Fibroblast of skin of left quadriceps (primary cell): ENCODE results near the gene PRDM7.
A peak's percentile ranks its signal among the peaks of the same experiment; 100 is the strongest.

Experiments used
- DNase-seq, 2 experiments: peaks; one replicate each; pipeline ENCODE4 v3.0.0-alpha.2; 2013; ENCODE audit warnings: low read depth in 2 of 2

PRDM7 gene

DNA sequence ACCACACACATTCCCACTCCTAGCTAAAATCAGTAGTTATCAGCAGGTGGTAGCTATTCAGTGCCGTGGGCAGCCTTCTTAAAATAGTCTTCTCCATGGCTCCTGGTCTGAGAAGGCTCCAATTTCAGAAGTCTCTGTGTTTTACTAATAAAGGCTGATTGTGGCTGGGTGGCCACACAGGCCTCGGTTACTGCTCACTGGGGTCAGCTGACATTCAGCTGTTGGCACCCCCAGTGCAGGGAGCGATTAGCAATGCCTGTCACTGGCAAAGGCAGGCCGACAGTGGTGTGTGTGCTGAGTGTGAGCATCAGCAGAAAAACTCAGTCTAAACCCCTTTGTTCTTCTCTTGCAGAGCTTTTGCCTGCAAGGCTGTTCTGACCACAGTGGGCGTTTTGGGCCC is 41.2 kb downstream of the PRDM7 start:
- DNase-seq: no peak

DNA sequence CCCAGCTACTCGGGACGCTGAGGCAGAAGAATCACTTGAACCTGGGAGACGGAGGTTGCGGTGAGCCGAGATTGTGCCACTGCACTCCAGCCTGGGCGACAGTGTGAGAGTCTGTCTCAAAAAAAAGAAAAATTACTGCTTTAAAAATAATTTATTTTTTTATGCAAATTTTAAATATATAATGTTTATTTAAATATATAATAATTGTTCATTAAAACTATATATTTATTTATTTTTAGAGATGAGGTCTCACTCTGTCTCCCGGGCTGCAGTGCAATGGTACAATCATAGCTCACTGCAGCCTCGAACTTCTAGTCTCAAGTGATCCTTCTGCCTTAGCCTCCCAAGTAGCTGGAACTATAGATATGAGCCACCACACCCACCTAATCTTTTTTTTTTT is 42.6 kb downstream of the PRDM7 start:
- DNase-seq: no peak

GRCh38 chr16:90033387-90033786 is 43.7 kb downstream of the PRDM7 start:
- DNase-seq: no peak

DNA sequence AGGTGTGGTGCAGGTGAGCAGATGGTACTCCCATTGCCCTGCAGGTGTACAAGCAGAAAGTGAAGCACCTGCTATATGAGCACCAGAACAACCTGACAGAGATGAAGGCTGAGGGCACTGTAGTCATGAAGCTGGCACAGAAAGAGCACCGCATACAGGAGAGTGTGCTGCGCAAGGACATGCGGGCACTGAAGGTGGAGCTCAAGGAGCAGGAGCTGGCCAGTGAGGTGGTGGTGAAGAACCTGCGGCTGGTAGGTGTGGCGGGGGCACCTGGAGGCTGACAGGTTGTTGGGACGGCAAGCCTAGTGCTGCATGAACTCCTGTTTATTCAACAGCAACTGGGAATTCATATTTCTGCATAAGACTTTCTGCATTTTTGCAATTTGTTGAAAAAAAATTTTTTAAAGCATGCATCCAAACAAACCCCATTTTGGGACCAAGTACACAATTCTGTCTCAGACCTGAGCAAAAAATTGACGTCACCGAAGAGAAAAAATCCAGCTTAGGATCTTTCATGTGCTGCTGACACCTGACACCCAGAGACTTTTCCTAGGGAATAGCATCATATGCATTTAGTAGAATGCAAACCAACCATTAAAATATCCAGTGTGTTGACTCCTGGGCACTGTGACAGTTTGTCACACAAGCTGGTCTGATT is 44.3 kb downstream of the PRDM7 start:
- peak in 1 of 2 experiments; percentile 25 for DNase-seq

DNA sequence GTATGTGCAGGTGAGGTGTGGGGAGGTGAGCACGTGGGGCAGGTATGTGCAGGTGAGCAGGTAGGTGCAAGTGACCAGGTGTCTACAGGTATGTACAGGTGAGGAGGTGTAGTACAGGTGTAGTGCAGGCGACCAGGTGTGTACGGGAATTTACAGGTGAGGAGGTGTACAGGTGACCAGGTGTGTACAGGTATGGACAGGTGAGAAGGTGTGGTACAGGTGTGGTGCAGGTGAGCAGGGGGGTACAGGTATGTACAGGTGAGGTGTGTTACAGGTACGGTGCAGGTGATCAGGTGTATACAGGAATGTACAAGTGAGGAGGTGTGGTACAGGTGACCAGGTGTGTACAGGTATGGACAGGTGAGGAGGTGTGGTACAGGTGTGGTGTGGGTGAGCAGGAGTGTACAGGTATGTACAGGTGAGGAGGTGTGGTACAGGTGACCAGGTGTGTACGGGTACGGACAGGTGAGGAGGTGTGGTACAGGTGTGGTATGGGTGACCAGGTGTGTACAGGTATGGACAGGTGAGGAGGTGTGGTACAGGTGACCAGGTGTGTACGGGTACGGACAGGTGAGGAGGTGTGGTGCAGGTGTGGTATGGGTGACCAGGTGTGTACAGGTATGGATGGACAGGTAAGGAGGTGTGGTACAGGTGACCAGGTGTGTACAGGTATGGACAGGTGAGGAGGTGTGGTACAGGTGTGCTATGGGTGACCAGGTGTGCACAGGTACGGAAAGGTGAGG is 45.0 kb downstream of the PRDM7 start:
- DNase-seq: peak in 1 of 2 experiments; percentile 14

- no peak for DNase-seq
These were observed 45.8 kb downstream of the PRDM7 start for GRCh38 chr16:90031186-90031930.

DNA sequence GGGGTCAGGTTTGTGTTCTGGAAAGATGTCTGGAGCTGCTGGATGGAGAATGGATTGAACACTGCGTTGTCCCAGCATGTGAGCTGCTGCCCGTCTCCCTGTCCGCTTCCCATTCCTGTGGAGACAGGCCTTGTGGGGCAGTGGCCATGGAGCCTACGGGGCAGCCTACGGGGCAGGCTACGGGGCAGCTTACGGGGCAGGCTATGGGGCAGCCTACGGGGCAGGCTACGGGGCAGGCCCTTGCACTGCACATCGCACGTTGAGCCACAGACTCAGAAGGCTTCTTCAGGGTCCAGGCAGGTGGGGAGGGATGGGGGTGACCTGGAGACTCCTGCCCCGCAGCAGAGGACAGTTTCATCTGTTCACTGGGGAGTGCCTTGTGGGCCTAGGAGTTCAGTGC is 48.1 kb downstream of the PRDM7 start:
- no peak for DNase-seq

- no peak for DNase-seq
These were observed 49.5 kb downstream of the PRDM7 start for GRCh38 chr16:90027611-90028010.

DNA sequence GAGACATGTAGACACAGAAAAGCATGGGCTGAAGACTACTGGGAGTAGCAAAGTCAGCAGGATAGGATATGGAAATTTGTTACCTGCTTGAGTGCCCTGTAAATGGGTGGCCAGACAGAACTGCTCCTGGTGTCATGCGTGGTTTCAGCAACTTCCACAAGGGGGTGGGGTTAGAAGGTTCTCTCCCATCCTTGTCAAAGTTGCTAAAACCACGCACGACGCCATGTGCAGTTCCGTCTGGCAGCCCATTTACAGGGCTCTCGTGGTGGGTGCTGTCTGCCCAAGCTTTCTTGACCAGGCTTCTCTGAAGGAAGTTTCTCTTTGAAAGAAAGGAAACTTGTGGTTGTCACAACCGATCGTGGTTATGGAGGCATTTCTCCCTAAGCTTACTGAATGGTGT is 51.0 kb downstream of the PRDM7 start:
- DNase-seq: no peak

DNA sequence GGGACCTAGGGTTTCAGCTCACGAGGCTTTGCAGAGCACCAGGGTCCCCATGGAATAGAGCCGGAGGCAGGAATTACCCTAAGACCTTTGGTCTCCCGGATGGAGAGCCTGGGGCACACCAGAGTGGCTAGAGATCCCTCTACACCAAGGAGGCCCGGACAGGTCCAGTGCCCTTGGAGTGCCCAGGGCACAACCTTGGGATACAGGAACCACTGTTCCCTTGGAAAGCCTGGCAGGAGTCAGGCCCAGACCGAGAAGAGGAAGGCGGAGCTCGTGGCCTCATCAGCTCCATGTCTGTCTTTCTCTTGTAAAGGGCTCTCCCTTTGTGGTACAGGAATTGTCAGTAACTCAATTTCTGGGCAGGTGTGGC is 54.1 kb downstream of the PRDM7 start:
- no peak for DNase-seq

- DNase-seq: peak; percentile 66 to 68
These were observed 54.7 kb downstream of the PRDM7 start for GRCh38 chr16:90022209-90023077.

DNA sequence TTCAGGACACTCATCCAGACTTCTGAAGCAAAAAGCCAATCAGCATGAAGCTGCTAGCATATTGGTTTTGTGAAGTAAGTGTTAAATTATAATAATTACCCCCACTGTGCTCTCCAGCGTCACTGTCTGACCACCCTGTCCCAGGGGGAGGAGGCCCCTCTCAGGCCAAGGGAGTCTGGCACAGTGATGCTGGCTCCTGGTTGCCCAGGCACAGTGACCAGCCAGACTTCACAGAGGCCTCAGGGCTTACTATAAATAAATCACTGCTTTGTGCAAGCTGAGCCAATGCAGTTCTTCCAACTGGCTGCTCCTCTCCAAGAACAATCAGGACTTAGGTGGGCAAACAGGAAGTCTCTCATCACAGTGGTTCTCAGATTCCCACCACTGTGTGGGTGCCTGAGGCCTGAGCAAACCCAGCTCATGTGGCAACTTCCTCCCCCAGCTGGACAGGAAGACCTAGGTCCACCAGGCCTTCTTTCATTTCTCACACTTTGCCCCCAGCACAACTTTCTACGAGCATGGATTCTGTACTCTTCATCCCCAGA is 56.2 kb downstream of the PRDM7 start:
- DNase-seq: no peak

GRCh38 chr16:90020260-90020837 is 56.8 kb downstream of the PRDM7 start:
- no peak for DNase-seq

GRCh38 chr16:90019543-90020259 is 57.4 kb downstream of the PRDM7 start:
- DNase-seq: peak; percentile 41 to 43

DNA sequence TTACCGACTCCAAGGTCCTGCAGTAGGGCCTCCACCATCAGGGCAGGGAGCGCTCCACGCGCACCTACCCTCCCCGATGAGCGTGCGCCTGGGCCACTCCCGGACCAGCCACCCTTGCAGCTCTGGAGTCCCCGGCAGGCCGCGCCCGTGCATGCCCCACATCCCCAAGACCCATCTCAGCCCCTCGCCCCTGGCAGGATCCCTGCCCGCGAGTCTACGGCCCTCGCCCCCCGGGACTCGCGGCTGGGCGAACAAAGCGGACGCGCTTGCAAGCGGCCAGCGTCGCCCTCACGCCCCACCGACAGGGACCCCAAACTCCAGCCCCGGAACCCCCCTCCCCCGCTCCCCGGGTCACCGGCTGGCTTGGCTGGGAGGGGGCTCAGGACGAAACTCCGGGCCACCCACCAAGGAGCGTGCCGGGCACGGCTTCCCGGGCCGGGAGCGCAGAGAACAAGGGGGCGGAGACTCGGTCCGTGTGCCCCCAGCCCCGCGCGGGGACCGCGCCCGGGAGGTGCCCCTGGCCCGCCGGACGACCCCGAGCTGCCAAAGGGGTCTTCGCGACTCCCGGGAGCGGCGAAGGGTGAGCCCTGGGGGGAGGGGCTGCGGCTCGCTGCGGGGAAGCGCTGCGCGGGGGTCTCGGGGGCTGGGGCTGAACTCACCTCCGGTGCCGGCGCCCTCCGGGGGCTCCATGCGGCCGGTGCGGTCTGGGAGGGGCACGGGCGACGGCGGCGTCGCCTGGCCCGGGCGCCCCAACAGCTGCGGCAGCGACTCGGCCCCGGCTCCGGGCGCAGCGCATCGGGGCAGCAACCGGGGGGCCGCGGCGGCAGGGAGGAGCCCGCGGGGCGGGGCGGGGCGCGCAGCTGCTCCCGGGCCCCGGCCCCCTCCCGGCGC is 58.2 kb downstream of the PRDM7 start, which contains the start of gene DBNDD1:
Gene DBNDD1 (minus strand): TSS at position 805 of the 891 bp plus-strand sequence. CDS start 115 bp downstream, at position 690.
- DNase-seq: no peak

DNA sequence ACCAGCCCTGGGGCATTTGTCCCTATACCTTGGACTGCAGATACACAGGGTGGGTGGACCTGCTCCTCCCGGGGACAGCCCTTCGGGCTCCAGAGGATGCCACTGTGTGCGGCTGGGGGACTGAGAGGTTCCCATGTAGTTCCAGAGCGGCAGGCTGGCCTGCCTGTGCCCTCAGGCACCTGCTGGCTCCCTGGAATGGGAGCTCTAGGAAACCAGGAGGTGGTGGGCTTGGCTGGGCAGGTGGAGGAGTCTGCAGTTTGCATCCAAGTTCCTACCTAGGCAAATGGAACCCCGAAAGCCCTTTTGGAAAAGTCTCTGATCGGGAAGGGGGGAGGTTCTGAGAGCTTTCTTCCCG is 58.9 kb downstream of the PRDM7 start:
- no peak for DNase-seq

DNA sequence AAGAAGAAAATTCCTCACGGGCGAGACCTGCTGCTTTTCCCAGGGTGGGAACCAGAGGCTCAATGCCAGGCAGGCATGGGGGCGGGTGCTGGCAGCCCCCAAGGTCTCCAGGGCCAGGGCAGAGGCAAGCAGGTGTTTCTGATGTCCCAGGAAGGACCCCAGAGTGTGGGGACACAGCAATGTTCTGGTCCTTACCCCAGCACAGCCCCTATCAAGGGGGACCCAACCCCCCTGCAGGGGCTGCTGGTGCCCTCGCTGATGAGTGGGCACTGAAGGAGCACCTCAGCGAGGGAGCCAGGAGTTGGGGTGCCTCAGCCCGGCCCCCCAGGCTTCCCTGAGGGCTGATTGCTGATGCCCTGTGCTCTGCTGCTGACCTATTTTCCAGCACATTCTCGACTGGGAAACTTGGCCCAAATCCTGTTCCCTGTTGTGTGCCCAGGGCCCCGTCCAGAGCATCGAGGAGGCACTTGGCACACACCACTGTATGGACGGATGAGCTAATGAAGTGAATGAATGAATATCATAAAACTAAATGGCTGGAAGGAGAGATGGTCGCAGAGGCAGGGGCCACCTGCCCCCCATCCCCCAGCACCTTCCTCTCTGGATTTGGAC is 60.7 kb downstream of the PRDM7 start:
- DNase-seq: no peak

DNA sequence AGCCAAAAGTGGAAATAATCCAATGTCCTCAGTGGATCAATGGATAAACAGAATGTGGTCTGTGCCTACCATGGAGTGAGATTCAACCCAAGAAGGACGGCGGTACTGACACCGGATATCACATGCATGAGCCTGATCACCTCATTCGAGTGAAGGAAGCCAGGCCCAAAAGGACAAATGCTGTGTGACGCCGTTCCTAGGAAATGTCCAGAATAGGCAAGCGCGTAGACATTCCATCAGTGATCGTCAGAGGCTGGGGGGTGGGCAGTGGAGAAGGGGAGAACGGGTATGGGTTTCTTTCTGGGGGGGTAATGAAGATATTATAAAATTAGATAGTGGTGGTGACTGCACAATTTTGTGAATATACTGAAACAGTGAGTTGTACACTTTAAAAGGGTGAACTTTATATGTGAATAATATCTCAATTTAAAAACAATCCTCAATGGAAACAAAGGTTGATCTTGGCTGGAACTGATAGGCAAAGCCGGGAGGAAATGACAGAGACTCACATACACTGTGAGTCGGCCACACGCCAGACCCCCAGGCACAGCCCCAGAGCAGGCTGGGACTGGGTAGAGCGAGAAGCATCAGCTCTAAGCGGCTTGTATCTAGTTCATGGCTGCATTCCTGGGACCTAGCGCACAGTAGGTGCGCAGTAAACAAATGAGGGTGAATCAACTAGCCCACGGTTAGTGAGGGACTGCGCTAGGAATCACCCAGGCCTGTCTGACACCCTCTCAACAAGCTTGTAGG is 61.4 kb downstream of the PRDM7 start:
- no peak for DNase-seq
